ENCODE data around the gene TMEM62. TPM values are rescaled to one million over a fixed set of nuclear protein-coding genes. Genes with fewer than 3 reads are reported as not detected.

The TMEM62 gene
- total RNA-seq, 1 experiment from 2014 or later = 12.5 TPM

DNA sequence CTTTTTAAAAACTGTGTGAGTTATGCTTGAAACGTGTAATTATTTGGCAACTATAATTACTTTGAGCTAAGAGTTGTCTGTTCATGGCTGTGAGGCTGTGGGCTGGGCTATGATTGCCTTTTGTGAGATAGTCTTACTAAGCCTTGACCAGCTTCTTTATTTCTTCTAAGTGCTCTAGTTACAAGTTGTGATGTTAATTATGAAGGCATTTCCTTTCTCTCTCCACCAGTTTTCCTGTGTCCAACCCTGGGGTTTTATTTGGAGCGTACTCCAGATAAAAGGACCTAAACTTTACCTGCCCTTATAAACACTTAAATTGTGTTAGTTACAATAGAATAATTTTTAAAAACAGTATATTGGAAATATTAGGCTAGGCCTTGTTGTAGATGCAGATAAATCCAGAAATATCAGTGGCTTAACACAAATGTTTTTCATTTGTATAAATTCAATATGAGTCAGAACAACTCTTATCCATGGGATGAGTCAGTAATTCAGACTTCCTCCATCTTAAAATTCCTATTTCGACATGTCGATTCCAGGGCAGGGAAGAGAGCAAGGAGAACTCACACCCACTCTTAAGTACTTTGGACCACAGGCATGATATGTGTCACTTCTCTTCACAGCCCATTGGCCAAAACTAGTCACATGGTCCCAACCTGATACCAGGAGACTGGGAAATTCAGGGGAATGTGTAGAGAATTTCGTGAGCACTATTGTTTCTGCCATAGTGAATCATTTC, 17.0 kb downstream of the TMEM62 start:
- no peaks in the 10 kb centered on the region for H3K27me3 ChIP-seq (ENCODE audit: insufficient read depth, low read depth)
- H3F3A ChIP-seq (ENCODE audit: insufficient read depth, low read depth) = peaks cover 10% of the 10 kb centered on the region; the same call in 1 of the 2 replicates
- no peaks in the 10 kb centered on the region for H3K79me2 ChIP-seq (ENCODE audit: low read depth)
- CTCF ChIA-PET = no interaction called here
- peaks cover 7% of the 10 kb centered on the region; the same call in 1 of the 2 replicates for H3K36me3 ChIP-seq (ENCODE audit: low read depth)
- H3K4me3 ChIP-seq = no peak overlapping the region
- H3K9me2 ChIP-seq (ENCODE audit: insufficient read depth) = no peaks in the 10 kb centered on the region
- BruUV-seq (replicated peaks) = no TSS peak
- H2AFZ ChIP-seq = no peak overlapping the region
- H3K4me1 ChIP-seq (replicated peaks; ENCODE audit: insufficient read depth) = peaks cover 4% of the 10 kb centered on the region; the same call in 1 of the 2 replicates
- POLR2A ChIA-PET (ENCODE audit: unreplicated experiment) = no interaction called here
- H4K20me1 ChIP-seq (ENCODE audit: insufficient read depth) = no peaks in the 10 kb centered on the region
- H3K4me2 ChIP-seq = no peak overlapping the region
- intact Hi-C loops (cut with micrococcal nuclease; ENCODE audit: unreplicated experiment) = no loop called here
- TF ChIP-seq CTCF (conservative IDR thresholded peaks at IDR 0.05) (no peak), EZH2 (IDR thresholded peaks at IDR 0.05; ENCODE audit: low read depth) (no peak)
- no peaks in the 10 kb centered on the region for H3K9me3 ChIP-seq (ENCODE audit: insufficient read depth, low read depth)
- peak; percentile 33 to 79 for DNase-seq
- H3K27ac ChIP-seq = peak overlapping the region; percentile 63

DNA sequence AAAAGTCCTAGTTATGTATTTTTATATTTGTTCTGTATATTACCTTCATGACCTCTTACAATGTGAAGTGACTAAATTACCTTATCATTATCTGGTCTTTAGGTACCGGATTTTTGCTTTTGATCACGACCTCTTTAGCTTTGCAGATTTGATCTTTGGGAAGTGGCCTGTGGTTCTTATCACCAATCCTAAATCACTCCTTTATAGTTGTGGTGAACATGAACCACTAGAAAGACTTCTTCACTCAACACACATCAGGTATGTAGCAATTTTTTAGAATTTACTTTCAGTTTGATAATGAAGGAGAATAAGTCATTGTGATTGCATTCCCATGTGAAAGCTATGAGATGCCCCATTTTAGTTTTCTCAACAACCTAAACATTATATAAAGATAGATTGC, 18.3 kb downstream of the TMEM62 start:
- intact Hi-C loops (cut with micrococcal nuclease; ENCODE audit: unreplicated experiment) = no loop called here
- ChIA-PET CTCF (no interaction called here), POLR2A (ENCODE audit: unreplicated experiment) (no interaction called here)

DNA sequence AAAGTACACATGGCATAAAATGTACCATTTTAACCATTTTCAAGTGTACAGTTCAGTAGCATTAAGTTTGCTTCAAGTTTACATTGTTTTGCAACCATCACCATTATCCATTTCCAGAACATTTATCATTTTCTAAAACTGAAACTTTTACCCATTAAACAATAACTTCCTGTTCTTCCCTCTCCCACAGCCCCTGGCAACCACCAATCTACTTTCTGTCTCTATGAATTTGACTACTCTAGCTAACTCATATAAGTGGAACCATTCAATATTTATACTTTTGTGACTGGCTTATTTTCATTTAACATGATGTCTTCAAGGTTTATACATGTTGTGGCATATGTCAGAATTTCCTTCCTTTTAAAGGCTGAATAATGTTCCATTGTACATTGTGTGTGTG, 19.9 kb downstream of the TMEM62 start:
- ChIA-PET CTCF (no interaction called here), POLR2A (ENCODE audit: unreplicated experiment) (no interaction called here)
- Histone ChIP-seq H3K4me1 (replicated peaks; ENCODE audit: insufficient read depth) (peaks cover 4% of the 10 kb centered on the region; the same call in 1 of the 2 replicates), H3K4me2 (no peak overlapping the region), H2AFZ (no peak overlapping the region), H3K9me2 (ENCODE audit: insufficient read depth) (no peaks in the 10 kb centered on the region), H3K27me3 (ENCODE audit: insufficient read depth, low read depth) (no peaks in the 10 kb centered on the region), H3K4me3 (no peak overlapping the region), H4K20me1 (ENCODE audit: insufficient read depth) (no peaks in the 10 kb centered on the region), H3K79me2 (ENCODE audit: low read depth) (no peaks in the 10 kb centered on the region), H3K27ac (no peak overlapping the region), H3F3A (ENCODE audit: insufficient read depth, low read depth) (peaks cover 10% of the 10 kb centered on the region; the same call in 1 of the 2 replicates), H3K36me3 (ENCODE audit: low read depth) (peaks cover 7% of the 10 kb centered on the region; the same call in 1 of the 2 replicates), H3K9me3 (ENCODE audit: insufficient read depth, low read depth) (no peaks in the 10 kb centered on the region)
- no peak for DNase-seq
- BruUV-seq (replicated peaks) = no TSS peak
- TF ChIP-seq EZH2 (IDR thresholded peaks at IDR 0.05; ENCODE audit: low read depth) (no peak), CTCF (conservative IDR thresholded peaks at IDR 0.05) (no peak)
- intact Hi-C loops (cut with micrococcal nuclease; ENCODE audit: unreplicated experiment) = no loop called here

More for the DNA sequence above, 18.3 kb downstream of the TMEM62 start:
- Histone ChIP-seq H3K4me3 (no peak overlapping the region), H3K9me3 (ENCODE audit: insufficient read depth, low read depth) (no peaks in the 10 kb centered on the region), H3K9me2 (ENCODE audit: insufficient read depth) (no peaks in the 10 kb centered on the region), H3K4me1 (replicated peaks; ENCODE audit: insufficient read depth) (peaks cover 4% of the 10 kb centered on the region; the same call in 1 of the 2 replicates), H3K27ac (no peak overlapping the region), H4K20me1 (ENCODE audit: insufficient read depth) (no peaks in the 10 kb centered on the region), H2AFZ (no peak overlapping the region), H3F3A (ENCODE audit: insufficient read depth, low read depth) (peaks cover 10% of the 10 kb centered on the region; the same call in 1 of the 2 replicates), H3K27me3 (ENCODE audit: insufficient read depth, low read depth) (no peaks in the 10 kb centered on the region), H3K36me3 (ENCODE audit: low read depth) (peaks cover 7% of the 10 kb centered on the region; the same call in 1 of the 2 replicates), H3K79me2 (ENCODE audit: low read depth) (no peaks in the 10 kb centered on the region), H3K4me2 (no peak overlapping the region)
- no TSS peak for BruUV-seq (replicated peaks)
- DNase-seq = no peak
- no peak for TF ChIP-seq CTCF (conservative IDR thresholded peaks at IDR 0.05)
- no peak for TF ChIP-seq EZH2 (IDR thresholded peaks at IDR 0.05; ENCODE audit: low read depth)

Measured in PC-9 (cell line).